H1 (cell line): Measurements from ENCODE around the gene ADK. TPM values are rescaled to one million over a fixed set of nuclear protein-coding genes. Genes with fewer than 3 reads are reported as not detected.

Experiments used
- BACH1 ChIP-seq: IDR thresholded peaks from 2 replicates; pipeline ENCODE4 v1.6.1; 2012; ENCODE audit warnings: low read length, improper control_type of control experiment
- CBX5 ChIP-seq: fragments of 300-800, 300-1000 bp; sonication (generic); IDR thresholded peaks from 2 replicates; pipeline ENCODE4 v1.7.1; 2016; ENCODE audit warnings: antibody characterized with exemption, low read length, low read depth
- CBX8 ChIP-seq: fragments of 300-800, 300-1000 bp; sonication (generic); IDR thresholded peaks from 2 replicates; pipeline ENCODE4 v1.7.1; 2016; ENCODE audit warnings: low read depth, low read length, borderline replicate concordance
- CHD2 ChIP-seq: IDR thresholded peaks from 2 replicates; pipeline ENCODE4 v1.6.1; 2012; ENCODE audit warnings: low read length, improper control_type of control experiment
- CTBP2 ChIP-seq: IDR thresholded peaks from 2 replicates; pipeline ENCODE4 v1.7.0; 2011; ENCODE audit warnings: borderline replicate concordance, mild to moderate bottlenecking, moderate library complexity, mixed read lengths, low read length; ENCODE audit not compliant: insufficient read depth, insufficient read length
- EGR1 ChIP-seq: IDR thresholded peaks from 2 replicates; pipeline ENCODE4 v1.6.1; 2011; ENCODE audit warnings: low read depth, low read length, borderline replicate concordance
- EP300 ChIP-seq, 2 experiments: IDR thresholded peaks; 1 replicate in 1 of 2; 2 replicates in 1 of 2; pipeline ENCODE4 v1.6.1; 2011 to 2012; ENCODE audit warnings: low read depth in 2 of 2, low read length in 2 of 2, mild to moderate bottlenecking in 2 of 2, borderline replicate concordance in 1 of 2, inconsistent platforms in 1 of 2, moderate library complexity in 1 of 2
- FOSL1 ChIP-seq: IDR thresholded peaks from 2 replicates; pipeline ENCODE4 v1.6.1; 2011; ENCODE audit warnings: mild to moderate bottlenecking, low read depth, low read length, moderate library complexity; ENCODE audit not compliant: insufficient read depth
- HDAC2 ChIP-seq, 2 experiments: fragments of 300-600 bp in 1 of 2; sonication (generic) in 1 of 2; IDR thresholded peaks; 2 replicates each; pipeline ENCODE4 v1.6.1; 2011 to 2012; ENCODE audit warnings: low read depth in 2 of 2, low read length in 2 of 2, mild to moderate bottlenecking in 2 of 2, moderate library complexity in 2 of 2, borderline replicate concordance in 1 of 2, inconsistent platforms in 1 of 2
- HDAC6 ChIP-seq: IDR thresholded peaks from one replicate; pipeline ENCODE4 v1.7.1; 2012; ENCODE audit warnings: low read depth, mild to moderate bottlenecking, inconsistent platforms, low read length, moderate library complexity
- KDM4A ChIP-seq: IDR thresholded peaks from one replicate; pipeline ENCODE4 v1.7.1; 2012; ENCODE audit warnings: low read depth, mild to moderate bottlenecking, moderate library complexity, low read length, inconsistent platforms; ENCODE audit not compliant: severe bottlenecking
- PHF8 ChIP-seq: fragments of 200-600 bp; sonication (generic); conservative IDR thresholded peaks from 2 replicates; pipeline ENCODE4 v1.7.1; 2012; ENCODE audit warnings: low read depth, mild to moderate bottlenecking, inconsistent platforms, low read length, moderate library complexity
- SAP30 ChIP-seq: fragments of 300-600 bp; sonication (generic); IDR thresholded peaks from 2 replicates; pipeline ENCODE4 v1.7.1; 2012; ENCODE audit warnings: low read length, moderate library complexity, mild to moderate bottlenecking, inconsistent platforms; ENCODE audit not compliant: insufficient read depth, insufficient replicate concordance
- polyA plus RNA-seq, 7 experiments: library from polyadenylated mRNA; depleted of rRNA in 3 of 7; stranded (reverse) in 5 of 7; unstranded in 2 of 7; fragments of >200 nt in 5 of 7; fragments of 200-250 nt in 2 of 7; gene quantifications; 1 replicate in 5 of 7; 2 replicates in 1 of 7; 4 replicates in 1 of 7; pipeline versions ENCODE4 v1.2.1 to v1.2.3, GENCODE V29; 2011 to 2013; ENCODE audit warnings: missing spikeins in 2 of 7, mixed read lengths in 2 of 7
- total RNA-seq: library from RNA; stranded (reverse); fragmentation: NEBNext Ultra II Directional; extraction: Animal tissue kit (Norgen Biotek cat#: 25700); gene quantifications from 2 replicates; pipeline ENCODE4 v1.2.1, GENCODE V29; 2021
- TF ChIP-seq, protein P1 (sequence below): IDR thresholded peaks from 2 replicates; pipeline ENCODE4 v1.6.1; 2012; ENCODE audit warnings: inconsistent platforms
- TF ChIP-seq, protein P2 (sequence below): IDR thresholded peaks from 2 replicates; pipeline ENCODE4 v1.6.1; 2012; ENCODE audit warnings: inconsistent platforms
- TF ChIP-seq, protein P3 (sequence below): IDR thresholded peaks from 2 replicates; pipeline ENCODE4 v1.6.1; 2012; ENCODE audit warnings: low read length, inconsistent platforms

Gene ADK
- total and polyA plus RNA-seq, 2 of the 8 experiments (the other 6 are each of a cell fraction or from before 2014, with no cell fraction given): 12.3 to 42.4 TPM

GRCh38 chr10:74753442-74754211 lies 602.6 kb downstream of the ADK start (continued):
- TF ChIP-seq, protein P1, sequence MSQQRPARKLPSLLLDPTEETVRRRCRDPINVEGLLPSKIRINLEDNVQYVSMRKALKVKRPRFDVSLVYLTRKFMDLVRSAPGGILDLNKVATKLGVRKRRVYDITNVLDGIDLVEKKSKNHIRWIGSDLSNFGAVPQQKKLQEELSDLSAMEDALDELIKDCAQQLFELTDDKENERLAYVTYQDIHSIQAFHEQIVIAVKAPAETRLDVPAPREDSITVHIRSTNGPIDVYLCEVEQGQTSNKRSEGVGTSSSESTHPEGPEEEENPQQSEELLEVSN: peak; percentile 55; the same call in 1 of the 2 replicates
- no peak for TF ChIP-seq BACH1
- TF ChIP-seq, protein P2, sequence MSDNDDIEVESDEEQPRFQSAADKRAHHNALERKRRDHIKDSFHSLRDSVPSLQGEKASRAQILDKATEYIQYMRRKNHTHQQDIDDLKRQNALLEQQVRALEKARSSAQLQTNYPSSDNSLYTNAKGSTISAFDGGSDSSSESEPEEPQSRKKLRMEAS: peak; percentile 79
- no peak for TF ChIP-seq HDAC2 (IDR thresholded peaks at IDR 0.05; ENCODE audit: borderline replicate concordance in 1 of 2, low read depth in 2 of 2, low read length in 2 of 2)
- no peak for TF ChIP-seq PHF8
- no peak for TF ChIP-seq KDM4A
- no peak for TF ChIP-seq HDAC6
- no peak for TF ChIP-seq SAP30
- TF ChIP-seq CHD2: no peak
- no peak for TF ChIP-seq EP300 (IDR thresholded peaks at IDR 0.05; ENCODE audit: borderline replicate concordance in 1 of 2, low read depth in 2 of 2, low read length in 2 of 2)
- TF ChIP-seq FOSL1: no peak
- TF ChIP-seq CBX8: no peak
- TF ChIP-seq, protein P3, sequence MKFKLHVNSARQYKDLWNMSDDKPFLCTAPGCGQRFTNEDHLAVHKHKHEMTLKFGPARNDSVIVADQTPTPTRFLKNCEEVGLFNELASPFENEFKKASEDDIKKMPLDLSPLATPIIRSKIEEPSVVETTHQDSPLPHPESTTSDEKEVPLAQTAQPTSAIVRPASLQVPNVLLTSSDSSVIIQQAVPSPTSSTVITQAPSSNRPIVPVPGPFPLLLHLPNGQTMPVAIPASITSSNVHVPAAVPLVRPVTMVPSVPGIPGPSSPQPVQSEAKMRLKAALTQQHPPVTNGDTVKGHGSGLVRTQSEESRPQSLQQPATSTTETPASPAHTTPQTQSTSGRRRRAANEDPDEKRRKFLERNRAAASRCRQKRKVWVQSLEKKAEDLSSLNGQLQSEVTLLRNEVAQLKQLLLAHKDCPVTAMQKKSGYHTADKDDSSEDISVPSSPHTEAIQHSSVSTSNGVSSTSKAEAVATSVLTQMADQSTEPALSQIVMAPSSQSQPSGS: no peak
- no peak for TF ChIP-seq CTBP2
- TF ChIP-seq EGR1: no peak
- TF ChIP-seq CBX5: no peak
- TF ChIP-seq, all 59 proteins: peak for 6
